T-helper 1 cell treated with Interleukin-12 subunit alpha and Interleukin-12 subunit beta and Interleukin-4 antibody, amounts not matched to agents 30 μg/mL and 1 μg/mL, for 36 hours (primary cell): ENCODE data around the gene TTLL10.

ENCODE experiments used
- H3K27ac Mint-ChIP-seq: one replicate; pipeline ENCODE4 v1.8.0; 2021; ENCODE audit warnings: mild to moderate bottlenecking, mixed read lengths
- H3K27me3 Mint-ChIP-seq: one replicate; pipeline ENCODE4 v1.8.0; 2021; ENCODE audit warnings: low read depth, mixed read lengths
- H3K36me3 Mint-ChIP-seq: one replicate; pipeline ENCODE4 v1.8.0; 2021; ENCODE audit warnings: low read depth, mixed read lengths
- H3K4me1 Mint-ChIP-seq: one replicate; pipeline ENCODE4 v1.8.0; 2021; ENCODE audit warnings: low read depth, mixed read lengths
- H3K4me3 Mint-ChIP-seq: one replicate; pipeline ENCODE4 v1.8.0; 2021; ENCODE audit warnings: mild to moderate bottlenecking, moderate library complexity, mixed read lengths
- H3K9me3 Mint-ChIP-seq: one replicate; pipeline ENCODE4 v1.8.0; 2021; ENCODE audit warnings: mixed read lengths

Gene TTLL10

DNA sequence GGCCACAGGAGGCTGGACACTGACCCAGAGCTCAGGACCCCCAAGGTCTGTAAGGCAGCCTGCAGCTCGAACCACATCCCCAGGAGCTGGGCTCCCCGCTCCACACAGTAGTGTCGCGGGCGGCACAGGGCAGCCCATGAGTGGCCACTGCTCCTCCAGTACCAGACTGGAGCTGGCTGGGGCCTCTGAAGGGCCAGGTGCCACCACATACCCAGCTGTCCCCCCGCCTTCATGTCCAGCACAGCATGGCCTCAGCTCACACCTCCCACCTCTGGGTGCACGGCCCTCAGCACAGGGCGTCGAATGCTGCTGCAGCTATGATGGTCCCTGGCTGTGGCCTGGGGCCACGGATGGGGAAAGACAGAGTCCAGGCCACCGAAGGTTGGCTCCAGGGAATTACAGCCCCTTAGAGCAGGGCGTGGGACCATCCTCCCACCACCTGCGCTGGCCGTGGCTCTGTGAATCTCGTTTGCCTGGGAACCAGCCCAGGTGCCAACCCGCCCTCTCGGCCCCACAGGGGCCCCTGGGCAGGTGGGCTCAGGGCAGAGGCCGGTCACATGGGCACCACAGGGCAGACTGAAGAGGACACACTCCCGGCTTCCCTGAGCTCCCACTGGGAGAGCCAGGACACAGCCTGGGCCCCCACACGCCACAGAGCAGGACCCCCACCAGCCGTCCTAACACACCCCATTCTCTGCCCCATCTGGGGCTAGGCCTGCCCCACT lies 42.4 kb downstream of the TTLL10 start:
- H3K27me3 Mint-ChIP-seq = no peaks in the 10 kb centered on the region
- peak overlapping the region; percentile 93 for H3K27ac Mint-ChIP-seq
- H3K4me3 Mint-ChIP-seq = peak overlapping the region; percentile 77
- H3K4me1 Mint-ChIP-seq = peaks cover 23% of the 10 kb centered on the region
- H3K9me3 Mint-ChIP-seq = no peaks in the 10 kb centered on the region
- peaks cover 30% of the 10 kb centered on the region for H3K36me3 Mint-ChIP-seq

DNA sequence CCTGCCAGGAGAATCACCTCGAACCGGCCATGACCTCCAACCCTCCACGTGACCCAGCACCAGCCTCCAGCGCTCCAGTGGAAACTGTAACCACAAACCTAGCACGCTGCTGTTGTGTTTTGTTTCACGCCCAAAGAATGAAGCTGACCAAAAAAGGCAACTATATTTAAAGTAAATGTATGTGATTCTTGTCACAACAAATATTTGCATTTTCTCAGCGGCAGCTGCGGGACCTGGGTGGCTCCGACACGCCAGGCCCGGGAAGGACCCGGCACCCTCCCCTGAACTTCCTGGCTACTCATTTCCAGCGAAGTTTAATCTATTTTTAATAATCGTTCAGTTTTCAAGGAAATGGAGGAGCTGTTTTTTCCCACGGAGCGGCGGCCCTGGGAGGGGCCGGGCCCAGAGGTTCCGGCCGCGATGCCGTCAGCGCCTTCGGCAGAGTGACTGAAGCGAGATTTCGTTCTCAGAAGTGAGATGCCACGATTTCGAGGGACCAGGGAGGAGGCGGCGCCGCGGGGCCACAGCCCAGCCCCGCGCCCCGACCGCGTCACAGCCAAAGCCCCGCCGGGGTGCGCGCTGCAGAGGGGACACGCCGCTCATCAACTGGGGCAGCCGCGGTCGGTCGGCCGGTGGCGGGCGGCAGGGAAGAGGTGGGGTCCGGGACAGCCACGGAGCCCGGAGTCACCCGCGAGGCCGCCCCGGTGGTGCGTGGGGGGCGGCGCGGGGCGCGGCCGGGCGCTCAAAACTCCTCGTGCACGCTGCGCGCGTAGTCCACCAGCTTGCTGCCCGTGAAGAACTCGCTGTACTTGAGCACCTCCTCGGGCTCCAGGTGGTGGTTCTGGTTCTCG lies 43.3 kb downstream of the TTLL10 start:
- Mint-ChIP-seq H3K4me1 (peaks cover 21% of the 10 kb centered on the region), H3K27me3 (no peaks in the 10 kb centered on the region), H3K36me3 (peaks cover 27% of the 10 kb centered on the region)

DNA sequence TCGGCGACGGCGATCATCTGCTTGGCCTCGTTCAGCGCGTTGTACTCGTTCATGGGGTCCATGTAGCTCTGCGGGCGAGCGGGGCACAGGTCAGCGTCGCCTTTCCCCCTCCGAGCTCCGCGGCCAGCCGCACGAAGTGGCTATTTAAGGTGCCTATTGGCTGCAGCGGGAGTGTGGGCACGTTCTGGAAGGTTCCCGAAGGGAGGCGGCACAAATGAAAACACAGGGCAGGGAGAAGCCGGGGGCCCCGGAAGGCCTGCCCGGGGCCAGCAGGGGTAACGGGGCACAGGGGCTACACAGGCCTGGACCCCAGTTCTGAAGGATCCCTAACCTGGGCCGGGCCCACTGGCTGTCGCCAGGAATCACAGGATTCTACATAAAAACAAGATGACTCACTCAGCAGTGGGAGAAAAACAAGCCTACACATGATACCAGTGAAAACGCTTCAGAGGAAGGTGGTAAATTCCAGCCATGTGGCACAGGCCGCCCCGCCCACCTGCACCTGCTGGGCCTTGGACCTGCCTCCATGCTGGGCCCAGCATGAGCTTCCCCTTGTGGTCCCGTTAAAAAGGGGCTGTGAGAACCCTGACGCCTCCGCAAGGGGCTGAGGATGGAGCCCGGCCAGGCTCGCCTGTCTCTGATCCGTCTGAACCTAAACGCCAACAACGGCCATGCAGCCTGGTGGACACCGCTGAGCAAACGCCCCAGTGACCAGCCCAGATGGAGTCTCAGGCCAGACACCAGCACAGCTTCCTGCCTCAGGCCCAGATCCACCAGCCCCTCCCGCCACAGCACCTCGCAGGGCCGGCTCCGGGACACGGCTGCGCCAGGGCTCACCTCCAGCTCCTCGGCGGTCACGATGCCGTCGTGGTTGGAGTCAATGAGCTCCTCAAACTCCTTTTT lies 44.2 kb downstream of the TTLL10 start:
- H3K27me3 Mint-ChIP-seq = no peaks in the 10 kb centered on the region
- H3K36me3 Mint-ChIP-seq = peaks cover 30% of the 10 kb centered on the region
- peaks cover 21% of the 10 kb centered on the region for H3K4me1 Mint-ChIP-seq
- no peak overlapping the region for H3K4me3 Mint-ChIP-seq
- H3K9me3 Mint-ChIP-seq = no peaks in the 10 kb centered on the region
- peak overlapping the region; percentile 20 for H3K27ac Mint-ChIP-seq

More for the DNA sequence above, 43.3 kb downstream of the TTLL10 start:
- H3K27ac Mint-ChIP-seq = peak overlapping the region; percentile 93
- H3K4me3 Mint-ChIP-seq = peak overlapping the region; percentile 77
- no peaks in the 10 kb centered on the region for H3K9me3 Mint-ChIP-seq

DNA sequence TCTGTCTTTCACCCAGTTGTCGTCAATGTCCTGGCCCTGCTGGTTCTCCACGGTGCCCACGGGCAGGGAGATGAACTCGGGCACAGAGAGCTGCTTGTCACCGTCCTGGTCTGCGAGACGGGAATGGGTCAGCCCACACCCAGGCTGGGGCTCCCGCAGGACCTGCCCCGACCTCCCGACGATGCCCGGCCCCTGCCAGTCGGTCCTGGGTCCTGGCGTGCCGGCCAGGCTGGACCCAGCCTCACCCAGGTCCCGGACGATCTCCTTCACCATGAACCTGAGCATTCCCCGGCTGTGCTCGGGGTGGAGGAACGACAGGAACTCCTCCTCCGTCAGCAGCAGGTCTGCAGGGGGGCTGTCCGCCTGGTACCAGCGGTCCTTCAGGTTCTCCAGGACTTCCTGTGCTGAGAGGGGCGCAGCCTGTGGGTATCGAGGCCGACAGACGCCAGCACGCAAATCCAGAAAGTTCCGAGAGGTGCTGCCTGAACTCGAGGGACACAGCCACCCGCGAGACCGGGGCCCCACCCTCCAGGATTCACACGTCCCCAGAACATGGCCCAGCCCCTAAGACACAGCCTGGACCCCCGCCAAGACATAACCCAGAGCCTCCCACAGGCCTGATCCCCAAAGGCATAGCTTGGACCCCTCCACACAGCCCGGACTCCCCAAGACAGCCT lies 45.0 kb downstream of the TTLL10 start:
- Mint-ChIP-seq H3K4me3 (no peak overlapping the region), H3K9me3 (no peaks in the 10 kb centered on the region), H3K4me1 (peaks cover 21% of the 10 kb centered on the region), H3K36me3 (peaks cover 35% of the 10 kb centered on the region), H3K27ac (no peak overlapping the region), H3K27me3 (no peaks in the 10 kb centered on the region)

DNA sequence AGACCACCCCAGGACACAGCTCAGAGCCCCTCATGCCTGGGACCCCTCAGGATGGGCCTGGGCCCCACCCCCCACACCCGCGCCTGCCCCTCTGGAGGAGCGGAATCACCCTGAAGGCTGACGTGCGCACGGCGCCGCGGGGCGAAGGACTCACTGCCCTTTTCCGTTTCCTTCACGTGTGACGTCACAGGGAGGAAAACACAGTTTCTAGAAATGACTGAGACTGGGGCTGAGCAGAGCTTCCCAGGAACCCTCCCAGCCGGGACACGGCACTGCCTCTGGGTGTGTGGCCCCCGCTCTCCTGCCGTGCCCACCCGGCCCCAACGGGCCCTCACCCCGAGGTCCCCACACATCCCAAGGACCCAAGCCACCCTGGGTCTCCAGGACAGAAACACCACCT lies 45.7 kb downstream of the TTLL10 start:
- Mint-ChIP-seq H3K4me3 (no peak overlapping the region), H3K9me3 (no peaks in the 10 kb centered on the region), H3K36me3 (peaks cover 33% of the 10 kb centered on the region), H3K27ac (peak overlapping the region; percentile 73), H3K27me3 (no peaks in the 10 kb centered on the region), H3K4me1 (peaks cover 19% of the 10 kb centered on the region)

DNA sequence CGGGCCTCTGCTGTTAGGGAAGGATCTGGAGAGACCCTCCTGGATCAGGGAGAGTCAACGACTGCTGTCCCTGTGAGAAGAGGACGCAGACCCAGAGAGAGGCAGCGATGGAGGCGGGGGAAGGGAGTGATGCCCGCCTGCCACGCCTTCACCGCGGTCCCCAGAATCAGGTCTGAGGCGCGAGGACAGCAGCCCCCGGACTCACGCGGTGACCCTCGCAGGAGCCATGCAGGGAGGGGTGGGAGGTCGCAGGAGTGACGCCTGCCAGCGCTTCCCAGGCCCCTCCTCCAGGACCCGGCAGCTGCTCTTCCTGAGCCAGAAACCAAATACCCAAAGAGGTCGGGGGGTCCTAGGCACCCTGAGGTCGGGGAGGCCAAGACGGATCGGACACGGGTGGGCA lies 46.5 kb downstream of the TTLL10 start:
- Mint-ChIP-seq H3K27ac (no peak overlapping the region), H3K4me1 (peaks cover 11% of the 10 kb centered on the region), H3K4me3 (no peak overlapping the region), H3K36me3 (peaks cover 34% of the 10 kb centered on the region), H3K27me3 (no peaks in the 10 kb centered on the region), H3K9me3 (no peaks in the 10 kb centered on the region)

DNA sequence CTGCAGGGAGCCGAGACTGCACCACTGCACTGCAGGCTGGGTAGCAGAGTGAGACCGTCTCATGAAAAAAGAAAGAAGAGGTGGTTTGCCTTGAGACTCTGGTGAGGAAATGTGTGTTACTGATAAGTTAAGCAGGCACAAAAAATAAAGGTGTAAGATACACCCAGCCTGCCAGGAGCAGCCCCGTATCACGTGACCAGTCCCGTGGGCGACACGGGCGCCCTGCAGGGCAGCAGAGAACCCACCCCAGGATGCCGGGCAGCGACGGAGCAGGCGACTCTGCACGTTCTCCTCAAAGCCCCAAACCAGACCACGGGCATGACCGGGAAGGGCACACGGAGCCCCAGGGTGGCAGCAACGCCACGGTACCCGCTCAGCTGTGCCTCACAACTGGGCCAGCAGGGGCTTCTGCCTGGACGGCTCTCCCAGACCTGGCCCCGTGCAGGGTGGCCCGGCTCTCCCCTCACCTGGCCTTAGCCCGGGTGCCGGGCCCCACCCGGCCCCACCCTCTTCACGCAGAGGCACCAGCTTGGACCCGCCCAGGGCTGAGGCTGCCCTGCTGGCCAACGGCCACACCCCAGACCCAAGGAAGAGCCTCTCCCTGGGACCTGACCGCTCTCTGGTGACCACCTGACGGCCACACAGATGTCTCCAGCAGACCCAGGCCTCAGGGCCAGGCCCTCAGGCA lies 48.4 kb downstream of the TTLL10 start:
- Mint-ChIP-seq H3K36me3 (peaks cover 37% of the 10 kb centered on the region), H3K4me3 (no peak overlapping the region), H3K27me3 (no peaks in the 10 kb centered on the region), H3K4me1 (peaks cover 6% of the 10 kb centered on the region), H3K27ac (no peak overlapping the region), H3K9me3 (no peaks in the 10 kb centered on the region)

DNA sequence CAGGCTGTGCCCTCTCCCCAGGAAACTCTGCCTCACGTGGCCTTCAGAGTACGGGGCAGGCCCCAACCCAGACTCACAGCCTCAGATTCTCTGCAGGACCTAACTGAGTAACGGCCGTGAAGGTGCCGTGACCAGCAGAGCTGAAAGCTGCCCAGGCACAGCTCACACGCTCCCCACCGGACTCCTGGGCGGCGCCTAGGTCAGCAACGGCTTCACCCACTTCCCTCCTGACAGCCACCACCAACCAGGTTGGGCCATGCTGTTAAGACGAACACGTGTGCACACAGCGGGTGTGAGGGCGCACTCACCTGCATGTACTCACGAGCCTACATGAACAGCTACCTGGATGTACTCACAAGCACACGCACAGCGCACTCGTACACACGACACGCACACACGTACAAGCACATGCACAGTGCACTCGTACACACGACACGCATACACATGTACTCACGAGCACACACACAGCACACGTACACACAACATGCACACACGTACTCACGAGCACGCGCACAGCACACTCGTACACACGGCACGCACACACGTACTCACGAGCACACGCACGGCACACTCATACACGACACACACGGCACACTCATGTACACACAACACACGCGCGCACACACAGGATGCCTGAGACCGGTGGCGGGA lies 49.0 kb downstream of the TTLL10 start:
- Mint-ChIP-seq H3K36me3 (peaks cover 37% of the 10 kb centered on the region), H3K27me3 (no peaks in the 10 kb centered on the region), H3K4me3 (no peak overlapping the region), H3K4me1 (peaks cover 4% of the 10 kb centered on the region), H3K9me3 (no peaks in the 10 kb centered on the region), H3K27ac (no peak overlapping the region)

DNA sequence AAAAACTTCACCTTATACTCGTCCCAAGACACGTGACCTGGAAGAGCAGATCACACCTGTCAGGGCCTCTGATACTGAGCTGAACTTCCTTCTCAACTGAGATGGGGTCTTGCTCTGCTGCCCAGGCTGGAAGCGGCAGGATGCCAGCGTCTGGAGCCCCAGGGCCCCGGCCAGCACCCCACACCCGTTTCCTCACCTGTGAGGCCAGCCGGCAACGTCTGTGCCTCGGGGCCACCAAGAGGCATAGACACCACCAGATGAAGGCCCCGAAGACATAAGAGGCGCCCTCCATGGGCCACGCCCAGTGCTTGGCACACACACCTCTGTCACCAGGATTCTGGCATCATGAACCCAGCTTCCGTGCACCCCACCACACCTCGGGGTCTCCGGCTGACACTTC lies 49.6 kb downstream of the TTLL10 start:
- Mint-ChIP-seq H3K36me3 (peaks cover 31% of the 10 kb centered on the region), H3K27ac (no peak overlapping the region), H3K9me3 (no peaks in the 10 kb centered on the region), H3K4me1 (peaks cover 4% of the 10 kb centered on the region), H3K4me3 (no peak overlapping the region), H3K27me3 (no peaks in the 10 kb centered on the region)

DNA sequence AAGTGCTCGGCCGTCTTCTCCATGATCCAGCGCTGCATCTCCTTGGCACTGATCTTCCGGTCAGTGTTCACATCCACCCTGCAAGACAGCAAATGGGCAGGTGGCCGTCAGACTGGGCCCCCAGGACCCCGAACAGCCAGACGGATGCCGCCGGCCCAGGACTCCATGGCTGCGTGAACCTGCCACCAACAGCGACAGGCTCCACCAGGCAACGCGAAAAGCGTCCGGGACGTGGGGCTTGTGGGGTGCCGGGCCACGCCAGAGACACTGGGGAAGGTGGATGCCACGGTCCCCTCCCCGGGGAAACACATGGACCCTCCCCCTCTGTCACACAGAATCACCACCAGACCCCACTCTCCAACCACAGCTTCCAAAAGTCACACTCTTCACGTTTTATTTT lies 50.2 kb downstream of the TTLL10 start:
- Mint-ChIP-seq H3K4me1 (peaks cover 4% of the 10 kb centered on the region), H3K36me3 (peaks cover 30% of the 10 kb centered on the region), H3K4me3 (no peak overlapping the region), H3K9me3 (no peaks in the 10 kb centered on the region), H3K27me3 (no peaks in the 10 kb centered on the region), H3K27ac (no peak overlapping the region)

DNA sequence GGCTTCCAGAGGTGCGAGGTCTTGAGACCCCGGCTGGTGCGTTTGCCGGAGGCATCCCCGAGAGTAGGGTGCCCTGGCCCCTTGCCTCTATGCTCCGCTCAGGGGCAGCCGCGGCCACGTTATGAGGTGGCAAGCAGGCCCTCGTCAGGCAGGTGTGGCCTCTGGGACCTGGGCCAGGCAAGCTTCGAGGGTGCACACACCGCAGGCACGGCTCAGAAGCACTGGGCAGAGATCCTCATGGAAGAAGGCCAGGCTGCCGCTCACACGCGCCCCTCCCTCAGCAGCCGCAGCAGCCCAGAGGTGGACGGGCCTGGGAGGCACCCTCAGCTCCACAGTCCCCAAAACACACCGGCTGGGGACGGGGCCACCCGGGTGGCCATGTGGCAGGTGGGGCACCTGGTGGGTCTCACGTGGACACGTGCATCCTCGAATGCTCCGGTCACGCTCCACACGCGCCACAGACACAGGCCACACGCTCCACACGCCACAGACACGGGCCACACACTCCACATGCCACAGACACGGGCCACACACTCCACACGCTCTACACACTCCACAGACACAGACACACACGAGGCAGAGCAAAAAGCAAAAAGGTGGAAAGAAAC lies 51.7 kb downstream of the TTLL10 start:
- no peaks in the 10 kb centered on the region for H3K27me3 Mint-ChIP-seq
- H3K27ac Mint-ChIP-seq = no peak overlapping the region
- peaks cover 9% of the 10 kb centered on the region for H3K4me1 Mint-ChIP-seq
- H3K36me3 Mint-ChIP-seq = peaks cover 35% of the 10 kb centered on the region
- H3K4me3 Mint-ChIP-seq = no peak overlapping the region
- H3K9me3 Mint-ChIP-seq = no peaks in the 10 kb centered on the region

DNA sequence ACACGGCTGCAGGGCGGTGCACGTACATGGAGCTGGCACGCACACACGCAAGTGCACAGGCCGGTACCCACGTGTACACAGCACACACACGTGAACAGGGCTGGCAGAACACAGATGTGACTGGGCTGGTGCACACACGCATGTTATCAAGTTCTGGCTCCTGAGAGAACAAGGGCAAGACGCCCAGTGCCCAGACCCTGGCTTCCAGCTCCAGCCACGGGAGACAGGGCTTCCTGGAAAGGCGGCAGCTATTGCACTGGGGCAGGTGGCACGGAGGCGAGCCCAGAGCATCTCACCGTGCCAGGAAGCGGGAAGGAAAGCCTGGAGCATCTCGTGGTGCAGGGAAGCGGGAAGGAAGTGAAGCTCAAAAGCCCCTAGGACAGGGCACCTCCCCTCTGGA lies 52.2 kb downstream of the TTLL10 start:
- no peak overlapping the region for H3K27ac Mint-ChIP-seq
- no peaks in the 10 kb centered on the region for H3K9me3 Mint-ChIP-seq
- no peaks in the 10 kb centered on the region for H3K27me3 Mint-ChIP-seq
- H3K4me3 Mint-ChIP-seq = no peak overlapping the region
- H3K36me3 Mint-ChIP-seq = peaks cover 33% of the 10 kb centered on the region
- peaks cover 14% of the 10 kb centered on the region for H3K4me1 Mint-ChIP-seq
